T47D (cell line): ENCODE data around the gene SPATA7.

Source experiments
- DNase-seq, 2 experiments: peaks; one replicate each; pipeline versions ENCODE4 v3.0.0 to v3.0.0-alpha.2; 2011 to 2012; ENCODE audit warnings: low read depth in 1 of 2, low spot score in 1 of 2
- JUND ChIP-seq: IDR thresholded peaks from 2 replicates; pipeline ENCODE4 v1.6.1; 2012; ENCODE audit warnings: low read depth
- in situ Hi-C: cut with HindIII; loops from 2 replicates; pipeline ENCODE4 v1.10.0; 2016; ENCODE audit warnings: low sequenced_read_pairs, low pct_unique_long_range_greater_than_20kb

The SPATA7 gene

DNA sequence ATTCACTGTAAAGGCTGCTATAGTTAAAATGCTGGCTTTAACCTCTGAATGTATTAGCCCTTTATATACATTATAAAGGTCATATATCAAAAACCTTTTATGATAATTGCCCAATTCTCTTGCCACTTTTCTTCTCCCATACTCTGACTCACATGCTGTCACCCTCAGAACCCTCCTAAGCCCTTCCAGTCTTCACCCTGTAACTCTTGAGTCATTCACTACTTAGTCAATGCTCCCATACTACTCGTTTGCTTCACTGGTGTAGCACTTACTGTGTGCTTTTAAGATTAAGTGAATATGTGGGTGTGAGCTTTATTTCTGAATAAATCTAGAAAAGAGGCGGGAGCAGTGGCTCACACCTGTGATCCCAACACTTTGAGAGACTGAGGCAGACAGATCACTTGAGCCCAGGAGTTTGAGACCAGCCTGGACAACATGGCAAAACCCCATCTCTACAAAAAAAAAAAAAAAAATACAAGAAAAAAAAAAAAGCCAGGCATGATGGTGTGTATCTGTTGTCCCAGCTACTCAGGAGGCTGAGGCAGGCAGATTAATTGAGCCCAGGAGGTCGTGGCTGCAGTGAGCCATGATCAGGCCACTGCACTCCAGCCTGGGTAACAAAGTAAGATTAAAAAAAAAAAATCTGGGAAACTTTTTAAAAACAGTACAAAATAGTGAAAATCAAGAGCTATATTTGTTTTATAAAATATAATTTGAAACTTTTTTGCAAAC lies 37.6 kb downstream of the SPATA7 start:
- no peak for DNase-seq
- TF ChIP-seq JUND: no peak
- in situ Hi-C loops: no loop called here

DNA sequence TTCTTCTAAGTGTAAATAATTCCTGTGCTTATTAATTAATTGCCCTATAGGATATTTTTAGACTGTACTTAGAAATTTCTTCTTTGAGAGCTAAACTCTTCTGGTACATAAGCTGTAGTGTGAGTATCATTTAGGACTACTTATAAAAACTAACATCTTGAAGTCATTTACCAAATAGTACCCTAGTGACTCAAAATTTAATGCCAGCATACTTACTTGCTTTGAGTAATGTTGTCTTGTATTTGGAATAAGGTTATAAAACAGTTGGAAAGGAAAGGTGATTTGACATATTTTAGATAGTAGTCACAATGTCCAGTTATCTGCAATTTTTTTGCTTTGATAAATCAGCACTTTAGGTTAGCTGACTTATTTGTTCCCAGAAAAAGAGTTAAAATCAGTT lies 39.1 kb downstream of the SPATA7 start:
- no peak for TF ChIP-seq JUND
- in situ Hi-C loops: no loop called here
- DNase-seq: no peak

DNA sequence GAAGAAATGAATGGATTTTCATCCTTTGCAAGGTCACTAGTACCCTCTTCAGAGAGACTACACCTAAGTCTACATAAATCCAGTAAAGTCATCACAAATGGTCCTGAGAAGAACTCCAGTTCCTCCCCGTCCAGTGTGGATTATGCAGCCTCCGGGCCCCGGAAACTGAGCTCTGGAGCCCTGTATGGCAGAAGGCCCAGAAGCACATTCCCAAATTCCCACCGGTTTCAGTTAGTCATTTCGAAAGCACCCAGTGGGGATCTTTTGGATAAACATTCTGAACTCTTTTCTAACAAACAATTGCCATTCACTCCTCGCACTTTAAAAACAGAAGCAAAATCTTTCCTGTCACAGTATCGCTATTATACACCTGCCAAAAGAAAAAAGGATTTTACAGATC lies 40.8 kb downstream of the SPATA7 start:
- no peak for DNase-seq
- in situ Hi-C loops: no loop called here
- TF ChIP-seq JUND: no peak

DNA sequence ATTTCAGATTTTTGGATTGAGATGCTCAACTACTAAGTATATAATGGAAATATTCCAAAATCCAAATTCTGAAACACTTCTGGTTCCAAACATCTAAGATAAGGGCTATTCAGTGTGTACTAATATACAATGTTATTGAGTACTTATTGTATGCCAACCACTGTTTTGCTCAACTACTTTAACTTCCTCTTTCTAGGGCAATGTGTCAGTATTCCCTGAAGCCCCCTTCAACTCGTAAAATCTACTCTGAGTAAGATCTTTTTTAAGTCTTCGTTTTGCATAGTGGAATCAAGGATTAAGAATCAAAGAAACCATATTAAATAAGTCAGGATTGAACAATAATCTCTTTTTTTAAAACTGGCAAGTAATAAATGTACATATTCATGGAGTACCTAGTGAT lies 45.5 kb downstream of the SPATA7 start:
- in situ Hi-C loops: no loop called here
- TF ChIP-seq JUND: no peak
- no peak for DNase-seq

DNA sequence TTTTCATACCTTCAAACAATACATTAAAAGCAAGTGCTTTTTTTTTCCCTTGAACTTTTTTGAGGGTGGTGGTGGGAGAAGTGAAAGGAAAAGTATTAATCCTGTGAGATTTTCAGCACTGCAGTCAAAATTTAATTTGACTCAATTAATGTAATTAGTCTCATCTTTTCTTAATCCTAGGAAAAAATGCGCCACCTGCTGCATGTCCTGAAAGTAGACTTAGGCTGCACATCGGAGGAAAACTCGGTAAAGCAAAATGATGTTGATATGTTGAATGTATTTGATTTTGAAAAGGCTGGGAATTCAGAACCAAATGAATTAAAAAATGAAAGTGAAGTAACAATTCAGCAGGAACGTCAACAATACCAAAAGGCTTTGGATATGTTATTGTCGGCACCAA lies 52.2 kb downstream of the SPATA7 start:
- no peak for TF ChIP-seq JUND
- in situ Hi-C loops: no loop called here
- peak in 1 of 2 experiments; percentile 27 for DNase-seq

DNA sequence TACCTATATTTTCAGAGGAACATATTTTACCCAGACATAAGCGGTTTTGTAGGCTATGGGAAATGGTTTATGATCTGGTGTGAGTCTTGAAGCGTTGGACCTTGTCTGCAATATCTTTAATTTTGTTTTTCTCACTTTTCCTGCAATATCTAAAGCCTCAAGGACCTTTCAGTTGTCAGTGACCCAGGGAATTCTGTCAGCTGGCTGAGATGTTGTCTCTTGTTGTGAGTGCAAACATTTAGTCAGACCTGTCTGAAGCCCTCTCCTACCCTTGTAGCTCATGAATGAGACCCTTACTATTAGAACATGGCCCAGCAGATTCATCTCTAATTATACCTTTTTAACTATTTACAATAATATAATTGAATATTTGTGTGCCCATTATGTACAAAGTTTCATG lies 53.6 kb downstream of the SPATA7 start:
- in situ Hi-C loops: no loop called here
- no peak for TF ChIP-seq JUND
- DNase-seq: no peak

DNA sequence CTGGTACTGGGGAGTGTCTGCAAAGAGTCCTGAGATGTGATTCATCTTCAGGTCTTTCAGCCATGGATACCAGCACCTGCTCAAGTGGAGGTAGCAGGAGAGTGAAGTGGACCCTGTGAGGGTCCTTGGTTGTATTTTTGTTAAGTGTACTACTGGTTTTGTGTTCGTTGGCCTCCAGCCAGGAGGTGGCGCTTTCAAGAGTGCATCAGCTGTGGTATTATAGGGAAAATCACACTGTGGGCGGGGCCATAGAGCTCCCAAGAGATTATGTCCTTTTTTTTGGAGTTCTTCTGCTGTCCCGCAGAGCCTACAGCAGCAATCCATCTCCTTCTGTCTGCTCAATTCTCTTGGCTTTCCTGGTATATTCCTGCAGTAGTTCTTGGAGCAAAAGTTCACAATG lies 66.8 kb downstream of the SPATA7 start:
- in situ Hi-C loops: no loop called here
- no peak for DNase-seq

DNA sequence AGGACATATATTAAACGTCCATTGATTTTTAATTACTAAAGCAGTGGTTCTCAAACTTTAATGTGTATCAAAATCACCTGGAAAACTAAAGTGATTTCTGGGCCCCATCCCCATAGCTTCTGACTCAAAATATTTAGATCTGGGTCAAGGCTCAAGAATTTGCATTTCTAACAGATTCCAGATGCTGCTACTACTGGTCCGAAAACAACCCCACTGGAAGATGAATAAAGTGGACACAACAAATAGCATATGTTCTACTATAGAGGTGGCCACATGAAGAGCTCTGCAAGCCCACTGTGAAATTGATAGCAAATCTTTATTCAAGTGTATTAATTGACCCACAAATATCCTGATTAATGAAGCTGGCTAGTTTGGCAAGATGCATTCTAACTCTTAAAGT lies 69.4 kb downstream of the SPATA7 start:
- no peak for TF ChIP-seq JUND
- no peak for DNase-seq
- in situ Hi-C loops: no loop called here

More for the DNA sequence above, 66.8 kb downstream of the SPATA7 start:
- TF ChIP-seq JUND: no peak

DNA sequence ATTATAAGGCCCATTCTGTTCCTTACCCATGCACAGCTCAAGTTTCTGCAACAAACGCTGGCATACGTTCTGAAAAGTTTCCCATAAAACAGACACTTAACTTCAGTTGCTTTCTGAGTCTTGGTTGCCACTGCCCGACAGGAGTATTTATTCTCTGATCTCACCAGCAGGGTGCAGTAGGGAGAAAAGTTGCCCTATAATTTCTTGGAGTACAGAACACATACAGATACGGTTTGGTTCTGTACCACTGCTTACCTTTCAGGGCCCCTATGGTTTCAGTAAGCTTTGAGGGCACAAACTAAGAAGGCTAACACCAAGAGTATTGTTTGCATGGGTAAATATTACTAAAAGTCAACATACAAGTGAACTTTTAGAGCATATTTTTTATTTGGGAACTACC lies 77.9 kb downstream of the SPATA7 start:
- TF ChIP-seq JUND: no peak
- in situ Hi-C loops: no loop called here
- DNase-seq: peak in 1 of 2 experiments; percentile 64

DNA sequence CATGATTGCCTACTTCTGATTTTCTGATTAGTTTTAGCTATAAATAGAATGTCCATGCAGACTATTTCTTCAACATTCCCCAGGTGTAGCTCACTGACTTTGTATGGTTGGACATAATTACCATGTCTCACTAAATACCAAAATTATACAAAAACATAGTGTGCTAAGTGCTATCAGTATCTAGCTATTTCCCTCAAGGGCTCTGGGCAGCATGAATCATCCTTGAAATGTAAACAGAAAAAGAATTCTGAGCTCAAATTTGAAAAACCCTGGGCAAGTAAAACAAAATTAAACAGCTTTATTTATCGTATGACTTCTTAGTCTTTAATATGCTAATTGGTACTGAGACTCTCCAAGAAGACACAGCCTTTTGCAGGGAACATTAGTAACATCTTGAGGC lies 82.9 kb downstream of the SPATA7 start:
- TF ChIP-seq JUND: peak; percentile 31; the same call in 1 of the 2 replicates
- in situ Hi-C loops: no loop called here
- DNase-seq: no peak

DNA sequence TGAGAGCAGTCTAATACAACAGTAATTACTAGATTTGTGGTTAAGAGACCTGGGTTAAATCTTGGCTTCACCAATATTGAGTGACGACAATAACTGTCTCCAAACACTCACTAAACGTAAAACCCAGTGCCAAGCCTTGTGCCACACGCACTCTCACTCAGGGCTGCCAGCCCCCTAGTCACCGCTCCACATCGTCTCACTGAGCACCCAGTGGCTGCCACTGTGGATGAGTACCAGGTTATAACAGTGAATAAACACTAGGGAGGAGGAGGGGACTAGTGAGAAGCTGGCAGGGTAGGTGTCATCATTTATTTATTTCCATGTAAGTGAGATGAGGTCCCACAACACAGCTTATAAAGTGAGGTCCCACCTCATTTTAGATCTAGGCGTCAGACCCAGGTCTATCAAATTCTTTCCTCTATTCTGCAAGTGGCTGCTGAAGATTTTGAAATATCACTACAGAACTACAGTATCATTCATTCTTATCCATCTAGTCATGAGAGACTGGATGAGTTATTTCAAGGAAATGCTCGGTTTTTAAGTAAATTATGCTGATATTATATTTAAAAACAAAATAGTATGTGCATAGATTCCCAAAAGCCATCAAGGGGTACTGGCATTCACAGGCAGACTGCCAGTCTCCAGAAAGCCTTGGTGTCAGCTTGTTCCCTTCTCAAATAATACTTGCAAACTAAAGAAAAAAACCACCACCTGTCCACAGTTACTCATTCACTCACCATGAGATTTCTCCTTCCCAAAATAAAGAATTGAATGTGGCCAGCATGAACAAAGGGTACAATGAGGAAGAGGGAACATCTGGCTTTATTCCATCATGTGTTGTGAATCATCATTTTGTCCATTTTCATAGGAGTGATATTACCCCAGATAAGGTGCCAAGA lies 85.3 kb downstream of the SPATA7 start:
- in situ Hi-C loops: no loop called here
- no peak for TF ChIP-seq JUND

DNA sequence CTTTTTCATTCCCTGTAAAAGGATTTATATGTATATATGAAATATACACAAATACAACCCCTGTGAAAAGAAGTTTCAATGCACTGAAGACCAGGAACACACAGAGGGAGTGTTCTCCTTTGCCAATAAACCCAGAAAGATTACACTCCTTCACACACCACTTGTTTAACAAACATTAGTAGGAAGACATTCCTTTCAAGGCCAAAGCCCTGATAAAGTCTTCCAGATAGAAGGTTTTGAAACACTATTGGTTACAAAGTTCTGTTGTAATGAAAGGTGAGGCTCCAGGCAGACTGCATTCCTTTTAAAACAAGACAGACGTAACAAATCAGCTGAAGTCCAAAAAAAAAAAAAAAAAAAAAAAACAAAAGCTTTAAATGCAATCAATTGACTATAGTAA lies 88.3 kb downstream of the SPATA7 start:
- no peak for TF ChIP-seq JUND
- in situ Hi-C loops: no loop called here
- no peak for DNase-seq

More for the DNA sequence above, 85.3 kb downstream of the SPATA7 start:
- DNase-seq: no peak

DNA sequence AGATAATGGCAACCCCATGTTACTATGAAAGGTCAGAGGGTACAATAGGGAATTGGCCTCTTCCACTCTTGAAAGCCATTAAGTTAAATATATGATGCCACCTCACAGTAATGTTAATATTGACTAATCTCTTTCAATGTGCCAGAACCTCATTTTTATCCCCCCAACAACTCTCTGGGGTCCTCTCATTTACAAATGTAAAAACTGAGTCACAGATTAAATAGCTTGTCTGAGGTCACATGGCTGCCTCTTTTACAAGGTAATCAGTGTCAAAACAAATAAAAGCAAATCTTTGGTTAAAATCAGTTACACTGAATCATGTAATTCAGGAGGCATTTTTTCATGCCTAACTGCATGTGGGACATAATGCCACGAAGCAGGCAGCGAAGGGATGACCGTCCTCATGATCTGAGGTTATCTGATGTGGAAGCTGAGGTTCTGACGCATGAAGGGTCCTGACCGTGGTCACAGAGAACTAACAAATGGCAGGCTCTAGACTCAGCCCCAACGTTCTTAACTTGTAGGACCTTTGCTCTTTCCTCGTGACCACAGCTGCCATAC lies 90.8 kb downstream of the SPATA7 start:
- in situ Hi-C loops: no loop called here
- no peak for TF ChIP-seq JUND
- no peak for DNase-seq
